ENCODE measurements around the gene LARGE1.

The LARGE1 gene

DNA sequence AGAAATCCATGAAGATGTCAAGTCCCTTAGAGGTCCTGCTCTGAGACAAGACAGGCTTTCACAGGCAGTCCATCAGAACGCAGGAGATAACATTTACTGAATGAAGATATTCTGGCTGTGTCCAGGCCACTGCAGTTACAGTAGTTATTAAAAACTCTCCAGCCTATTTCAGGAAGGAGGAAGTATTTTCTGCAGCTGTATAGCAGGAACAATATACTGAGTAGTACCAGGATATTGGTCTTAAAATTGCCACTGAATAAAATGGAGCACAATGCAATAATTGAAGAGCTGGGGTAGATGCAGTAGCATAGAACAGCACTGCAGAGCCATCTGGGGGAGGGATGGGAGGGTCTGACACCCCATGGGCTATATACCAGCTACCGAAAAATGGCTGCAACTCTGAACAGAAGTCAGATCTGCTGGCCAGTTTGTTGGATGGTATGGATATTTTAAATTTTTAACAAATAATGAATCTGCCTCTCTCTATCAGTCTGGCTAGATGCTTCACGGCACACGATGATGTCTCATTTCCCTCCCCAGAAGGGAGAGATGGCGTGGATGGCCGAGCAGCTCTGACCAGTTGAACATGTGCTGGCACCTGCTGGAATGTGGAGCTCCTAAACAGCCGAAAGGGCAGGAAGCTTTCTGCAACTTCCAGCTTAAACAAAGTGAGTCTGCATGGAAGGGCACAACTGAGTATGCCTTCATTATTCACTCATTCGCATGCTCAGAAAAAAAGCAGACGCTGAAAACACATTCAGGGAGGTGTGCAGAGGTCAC is 520.0 kb downstream of the LARGE1 start:
- no peak for DNase-seq (ENCODE audit: insufficient read length, low spot score)
- no peak for FAIRE-seq
- TF ChIP-seq PAX5 (IDR thresholded peaks at IDR 0.05; ENCODE audit: insufficient read depth, low read length, severe bottlenecking) (no peak), POU2F2 (IDR thresholded peaks at IDR 0.05; ENCODE audit: low read depth, low read length) (no peak), POLR2AphosphoS5 (IDR thresholded peaks at IDR 0.05; ENCODE audit: low read depth, low read length) (no peak)

DNA sequence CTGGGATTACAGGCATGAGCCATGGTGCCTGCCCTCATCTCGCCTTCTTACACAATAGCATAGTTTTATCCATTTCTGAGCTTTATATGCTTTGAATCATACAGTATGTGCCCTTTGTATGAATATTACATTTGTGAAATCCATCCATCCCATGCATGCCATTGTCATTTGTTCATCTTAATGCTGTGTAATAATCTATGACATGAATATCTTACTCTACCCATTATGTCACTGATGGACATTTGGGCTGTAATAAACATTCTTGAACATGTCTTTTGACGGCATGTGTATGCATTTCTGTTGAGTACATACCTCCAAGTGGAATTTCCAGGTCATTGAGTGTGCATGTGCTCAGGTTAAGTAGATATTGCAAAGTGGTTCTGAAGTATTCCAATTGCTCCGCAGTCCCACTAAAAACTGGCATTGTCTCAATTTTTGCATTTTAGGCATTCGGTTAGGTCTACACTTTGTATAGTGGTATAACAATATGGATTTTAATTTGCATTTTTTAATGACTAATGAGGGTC is 522.8 kb downstream of the LARGE1 start:
- no peak for DNase-seq (ENCODE audit: insufficient read length, low spot score)
- TF ChIP-seq SPI1 (IDR thresholded peaks at IDR 0.05; ENCODE audit: low read depth, low read length) (no peak), TAF1 (IDR thresholded peaks at IDR 0.05; ENCODE audit: low read depth, low read length) (no peak), POLR2A (IDR thresholded peaks at IDR 0.05; ENCODE audit: low read depth, low read length) (no peak), POLR2AphosphoS5 (IDR thresholded peaks at IDR 0.05; ENCODE audit: low read depth, low read length) (no peak), POU2F2 (IDR thresholded peaks at IDR 0.05; ENCODE audit: low read depth, low read length) (no peak), PAX5 (IDR thresholded peaks at IDR 0.05; ENCODE audit: insufficient read depth, low read length, severe bottlenecking) (no peak)
- no peak for FAIRE-seq

DNA sequence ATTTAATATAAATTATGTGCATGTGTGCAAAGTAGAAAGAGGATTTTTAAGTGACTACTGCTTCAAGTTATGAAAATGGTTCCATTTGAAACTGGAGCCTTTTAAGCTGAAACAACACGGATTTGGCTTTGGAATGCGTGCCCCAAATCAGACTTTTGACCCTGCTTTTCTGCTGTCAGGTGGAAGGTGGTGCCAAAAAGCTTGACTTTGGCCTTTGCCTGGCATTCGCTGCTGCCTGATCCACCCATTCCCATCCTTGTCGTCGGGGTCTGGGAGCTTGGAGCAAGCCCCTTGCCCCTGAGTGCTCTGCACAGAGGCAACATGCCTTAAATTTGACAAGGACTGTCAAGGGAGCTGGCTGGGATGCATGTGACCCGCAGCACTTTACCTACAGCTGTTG is 526.8 kb downstream of the LARGE1 start:
- TF ChIP-seq POLR2AphosphoS5 (IDR thresholded peaks at IDR 0.05; ENCODE audit: low read depth, low read length) = no peak
- no peak for TF ChIP-seq TAF1 (IDR thresholded peaks at IDR 0.05; ENCODE audit: low read depth, low read length)
- no peak for TF ChIP-seq PAX5 (IDR thresholded peaks at IDR 0.05; ENCODE audit: insufficient read depth, low read length, severe bottlenecking)
- no peak for TF ChIP-seq POLR2A (IDR thresholded peaks at IDR 0.05; ENCODE audit: low read depth, low read length)
- TF ChIP-seq POU2F2 (IDR thresholded peaks at IDR 0.05; ENCODE audit: low read depth, low read length) = no peak
- TF ChIP-seq SPI1 (IDR thresholded peaks at IDR 0.05; ENCODE audit: low read depth, low read length) = no peak
- FAIRE-seq (no peak), DNase-seq (ENCODE audit: insufficient read length, low spot score) (no peak)

DNA sequence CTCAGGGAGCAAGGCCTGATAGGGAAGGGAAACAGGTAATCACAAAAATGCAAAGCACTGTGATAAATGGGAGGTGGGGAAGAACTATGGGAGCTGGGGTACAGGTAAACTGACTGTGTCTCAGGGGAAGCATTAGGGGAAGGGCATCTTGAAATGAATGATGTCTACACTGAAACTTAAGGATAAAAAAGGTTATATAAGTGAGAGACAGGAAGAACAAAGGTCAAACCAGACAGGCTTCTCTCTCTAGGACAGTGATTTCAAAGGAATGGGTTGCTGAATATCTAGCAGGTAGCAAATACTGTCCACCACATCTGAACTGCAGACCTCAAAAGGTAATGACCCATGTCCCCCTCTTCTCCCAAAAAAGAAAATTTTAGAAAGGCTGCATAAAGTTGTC is 529.0 kb downstream of the LARGE1 start:
- no peak for DNase-seq (ENCODE audit: insufficient read length, low spot score)
- TF ChIP-seq POLR2A (IDR thresholded peaks at IDR 0.05; ENCODE audit: low read depth, low read length) (no peak), TAF1 (IDR thresholded peaks at IDR 0.05; ENCODE audit: low read depth, low read length) (no peak), POU2F2 (IDR thresholded peaks at IDR 0.05; ENCODE audit: low read depth, low read length) (no peak), POLR2AphosphoS5 (IDR thresholded peaks at IDR 0.05; ENCODE audit: low read depth, low read length) (no peak), PAX5 (IDR thresholded peaks at IDR 0.05; ENCODE audit: insufficient read depth, low read length, severe bottlenecking) (no peak), SPI1 (IDR thresholded peaks at IDR 0.05; ENCODE audit: low read depth, low read length) (no peak)
- FAIRE-seq = no peak

DNA sequence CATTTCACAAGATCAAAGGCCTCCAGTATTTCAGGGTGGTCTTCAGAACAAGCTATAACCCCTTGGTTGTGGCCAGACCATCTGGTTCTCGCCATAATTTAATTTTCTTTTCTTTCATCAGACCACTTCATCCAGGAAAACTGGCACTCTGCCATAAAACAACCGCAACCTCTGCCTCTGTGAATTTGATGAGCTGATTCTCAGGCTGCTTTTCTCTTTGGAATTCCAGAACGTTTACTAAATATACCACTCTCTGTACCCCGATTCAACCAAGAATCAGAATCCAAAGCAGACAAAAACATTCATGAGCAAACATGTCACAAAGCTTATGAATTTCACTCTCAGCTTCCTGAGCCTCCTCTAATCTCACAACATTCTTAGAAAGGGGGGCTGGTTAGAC is 530.3 kb downstream of the LARGE1 start:
- DNase-seq (ENCODE audit: insufficient read length, low spot score) = no peak
- TF ChIP-seq TAF1 (IDR thresholded peaks at IDR 0.05; ENCODE audit: low read depth, low read length) = no peak
- TF ChIP-seq POLR2A (IDR thresholded peaks at IDR 0.05; ENCODE audit: low read depth, low read length) = no peak
- no peak for FAIRE-seq

DNA sequence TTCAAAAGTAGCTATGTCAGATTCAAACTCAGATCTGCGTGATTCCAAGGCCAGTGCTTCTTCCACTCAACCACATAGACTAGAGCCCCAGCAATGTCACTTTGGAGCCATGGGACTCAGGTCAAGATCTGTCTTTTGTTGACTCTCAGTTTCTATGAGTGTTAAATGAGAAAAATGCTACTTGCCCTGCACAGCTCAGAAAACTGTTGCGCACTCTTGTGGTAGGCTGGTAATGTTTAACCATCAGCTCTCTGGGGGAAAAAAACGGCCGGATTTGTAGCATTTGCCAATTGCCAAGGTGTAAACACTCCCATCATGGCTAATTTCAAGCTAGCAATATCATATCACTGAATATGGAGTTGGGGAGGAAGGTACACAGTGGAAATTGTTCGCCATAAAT is 534.0 kb downstream of the LARGE1 start:
- TF ChIP-seq SPI1 (IDR thresholded peaks at IDR 0.05; ENCODE audit: low read depth, low read length) (no peak), TAF1 (IDR thresholded peaks at IDR 0.05; ENCODE audit: low read depth, low read length) (no peak), POLR2A (IDR thresholded peaks at IDR 0.05; ENCODE audit: low read depth, low read length) (no peak), PAX5 (IDR thresholded peaks at IDR 0.05; ENCODE audit: insufficient read depth, low read length, severe bottlenecking) (no peak), POLR2AphosphoS5 (IDR thresholded peaks at IDR 0.05; ENCODE audit: low read depth, low read length) (no peak), POU2F2 (IDR thresholded peaks at IDR 0.05; ENCODE audit: low read depth, low read length) (no peak)
- no peak for DNase-seq (ENCODE audit: insufficient read length, low spot score)
- no peak for FAIRE-seq

DNA sequence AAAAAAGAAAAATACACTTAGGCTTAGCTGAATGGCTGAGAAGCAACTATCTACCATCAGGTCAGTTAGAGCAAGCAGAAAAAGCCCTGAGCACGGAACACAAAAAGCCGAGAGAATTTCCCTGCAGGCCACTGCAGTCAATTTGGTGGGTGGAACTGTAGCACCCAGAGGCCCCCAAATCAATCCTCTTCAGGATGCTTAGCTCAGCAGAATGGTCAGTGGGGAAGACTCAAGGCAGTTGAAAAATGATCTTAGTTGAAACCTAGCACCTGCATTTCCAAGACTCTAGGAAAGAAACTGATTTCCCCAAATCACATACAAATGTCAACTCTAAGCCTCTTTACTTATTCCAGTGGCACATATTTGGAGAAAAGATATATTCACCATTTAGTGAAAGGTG is 534.7 kb downstream of the LARGE1 start:
- DNase-seq (ENCODE audit: insufficient read length, low spot score) (no peak), FAIRE-seq (no peak)
- no peak for TF ChIP-seq POLR2A (IDR thresholded peaks at IDR 0.05; ENCODE audit: low read depth, low read length)
- TF ChIP-seq POU2F2 (IDR thresholded peaks at IDR 0.05; ENCODE audit: low read depth, low read length) = no peak
- no peak for TF ChIP-seq TAF1 (IDR thresholded peaks at IDR 0.05; ENCODE audit: low read depth, low read length)
- no peak for TF ChIP-seq POLR2AphosphoS5 (IDR thresholded peaks at IDR 0.05; ENCODE audit: low read depth, low read length)
- TF ChIP-seq PAX5 (IDR thresholded peaks at IDR 0.05; ENCODE audit: insufficient read depth, low read length, severe bottlenecking) = no peak

DNA sequence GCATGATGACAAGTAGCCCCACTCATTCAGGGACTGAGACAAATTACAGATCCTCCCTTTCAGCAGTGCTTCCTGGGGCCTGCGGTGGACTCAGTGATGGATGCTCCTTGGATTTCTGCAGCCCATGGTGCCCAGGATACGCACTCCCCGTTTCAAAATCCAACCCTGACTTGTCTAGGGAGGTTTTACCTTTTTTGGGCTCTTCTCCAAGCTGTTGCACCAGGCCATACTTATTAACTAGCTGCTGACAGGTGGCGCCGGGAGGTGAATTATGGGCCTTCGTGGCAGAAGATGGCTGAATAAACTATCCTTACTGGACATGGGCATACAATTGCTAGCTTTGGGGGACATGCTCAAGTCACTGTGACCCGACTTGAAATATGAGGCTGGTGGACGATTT is 537.8 kb downstream of the LARGE1 start:
- DNase-seq (ENCODE audit: insufficient read length, low spot score) (no peak), FAIRE-seq (no peak)
- TF ChIP-seq PAX5 (IDR thresholded peaks at IDR 0.05; ENCODE audit: insufficient read depth, low read length, severe bottlenecking) (no peak), POLR2AphosphoS5 (IDR thresholded peaks at IDR 0.05; ENCODE audit: low read depth, low read length) (no peak), POLR2A (IDR thresholded peaks at IDR 0.05; ENCODE audit: low read depth, low read length) (no peak), TAF1 (IDR thresholded peaks at IDR 0.05; ENCODE audit: low read depth, low read length) (no peak), SPI1 (IDR thresholded peaks at IDR 0.05; ENCODE audit: low read depth, low read length) (no peak), POU2F2 (IDR thresholded peaks at IDR 0.05; ENCODE audit: low read depth, low read length) (no peak)

DNA sequence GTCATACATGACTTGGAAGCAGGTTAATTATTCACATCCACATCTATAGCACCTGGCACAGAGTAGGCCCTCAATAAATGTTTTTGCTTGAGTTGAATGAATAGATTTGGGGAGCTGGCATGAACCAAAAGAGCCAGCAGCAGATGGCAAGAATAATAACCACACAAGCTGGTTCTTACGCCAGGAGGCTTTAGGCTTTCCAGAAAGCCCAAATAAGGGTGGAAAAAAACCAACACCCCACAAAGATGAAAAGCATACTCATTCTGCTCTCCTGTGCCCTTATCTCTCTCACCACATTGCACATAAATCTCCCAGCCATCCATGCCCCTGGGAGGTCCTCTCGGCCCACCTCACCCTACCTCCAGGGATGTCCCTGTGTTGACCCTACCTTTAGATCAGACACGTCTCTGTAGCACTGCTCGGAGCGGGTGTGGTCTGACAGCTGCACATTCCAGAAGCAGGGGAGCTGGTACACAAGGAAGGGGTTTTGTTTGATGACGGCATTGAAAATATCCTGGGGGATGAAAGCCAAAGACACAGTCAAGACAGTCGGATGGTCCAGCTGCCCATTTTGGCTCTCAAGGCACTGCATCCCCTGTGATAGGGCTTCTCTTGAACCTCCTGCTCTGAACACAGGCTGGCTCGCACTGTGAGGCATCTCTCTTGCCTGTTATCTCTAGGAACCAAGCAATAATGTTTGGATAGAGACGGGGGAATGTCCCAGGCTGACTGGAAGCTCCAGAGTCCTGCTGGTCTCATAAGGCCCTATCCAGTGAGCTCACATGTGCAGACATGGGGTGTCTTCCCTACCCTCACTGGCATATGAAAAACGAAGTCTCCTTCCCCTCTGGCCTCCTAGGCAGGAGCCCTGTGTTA is 538.5 kb downstream of the LARGE1 start:
- TF ChIP-seq SPI1 (IDR thresholded peaks at IDR 0.05; ENCODE audit: low read depth, low read length) (no peak), TAF1 (IDR thresholded peaks at IDR 0.05; ENCODE audit: low read depth, low read length) (no peak), POLR2A (IDR thresholded peaks at IDR 0.05; ENCODE audit: low read depth, low read length) (no peak), POLR2AphosphoS5 (IDR thresholded peaks at IDR 0.05; ENCODE audit: low read depth, low read length) (no peak), PAX5 (IDR thresholded peaks at IDR 0.05; ENCODE audit: insufficient read depth, low read length, severe bottlenecking) (no peak), POU2F2 (IDR thresholded peaks at IDR 0.05; ENCODE audit: low read depth, low read length) (no peak)
- no peak for FAIRE-seq
- no peak for DNase-seq (ENCODE audit: insufficient read length, low spot score)
